DMS 273 treated with DMSO at 0.1 percent for 48 hours (cell line): Measurements from ENCODE around the gene RPS2.
"Not testable (repeated sequence)": the region's sequence is repeated elsewhere in the genome, so short reads cannot be mapped to it uniquely, and the experiment has no call there.

Experiments used
- DNase-seq: peaks from one replicate; lab custom pipeline; 2025; lab: John Stamatoyannopoulos, UW

RPS2 gene

GRCh38 chr16:1964506-1965395 lies at the start of gene RPS2:
Gene RPS2, minus strand, starts transcription at chr16:1964826. Its CDS starts 201 bp downstream, at chr16:1964625.
- DNase-seq, result peak; percentile 94

- DNase-seq, result no peak
Measured at GRCh38 chr16:2013527-2013926, 48.9 kb upstream of the RPS2 start.

GRCh38 chr16:2011726-2012125 lies 47.1 kb upstream of the RPS2 start:
- not testable (repeated sequence) for DNase-seq

- peak; percentile 27 for DNase-seq
Measured at GRCh38 chr16:2009791-2010510, 45.3 kb upstream of the RPS2 start, which contains the start of gene ZNF598. Gene ZNF598, minus strand, starts transcription at chr16:2009821.

GRCh38 chr16:2009164-2009711 lies 44.6 kb upstream of the RPS2 start:
- DNase-seq, result no peak

- no peak for DNase-seq
Measured at GRCh38 chr16:2008631-2009163, 44.1 kb upstream of the RPS2 start.

- no peak for DNase-seq
Measured at GRCh38 chr16:2008009-2008526, 43.4 kb upstream of the RPS2 start.

- no peak for DNase-seq
Measured at GRCh38 chr16:2007081-2007836, 42.6 kb upstream of the RPS2 start.

- no peak for DNase-seq
Measured at GRCh38 chr16:2006317-2006716, 41.7 kb upstream of the RPS2 start.

- no peak for DNase-seq
Measured at GRCh38 chr16:2005646-2006045, 41.0 kb upstream of the RPS2 start.

- DNase-seq, result no peak
Measured at GRCh38 chr16:2004795-2005517, 40.3 kb upstream of the RPS2 start.

- DNase-seq, result peak; percentile 91
Measured at GRCh38 chr16:2003827-2004641, 39.4 kb upstream of the RPS2 start.

GRCh38 chr16:2003231-2003826 lies 38.7 kb upstream of the RPS2 start:
- DNase-seq, result no peak

- DNase-seq, result no peak
Measured at GRCh38 chr16:2002406-2003230, 38.0 kb upstream of the RPS2 start.

- no peak for DNase-seq
Measured at GRCh38 chr16:2001456-2002355, 37.1 kb upstream of the RPS2 start.

GRCh38 chr16:2001035-2001434 lies 36.4 kb upstream of the RPS2 start:
- no peak for DNase-seq

GRCh38 chr16:1999866-2000514 lies 35.4 kb upstream of the RPS2 start:
- no peak for DNase-seq
